SH-SY5Y (cell line): ENCODE measurements around the gene ABCG5.

Experiments
- GATA2 ChIP-seq: IDR thresholded peaks from 2 replicates; pipeline ENCODE4 v1.6.1; 2011; ENCODE audit warnings: mild to moderate bottlenecking, low read depth, low read length
- GATA3 ChIP-seq: IDR thresholded peaks from 2 replicates; pipeline ENCODE4 v1.6.1; 2011; ENCODE audit warnings: low read depth, mild to moderate bottlenecking, low read length, moderate library complexity

DNA sequence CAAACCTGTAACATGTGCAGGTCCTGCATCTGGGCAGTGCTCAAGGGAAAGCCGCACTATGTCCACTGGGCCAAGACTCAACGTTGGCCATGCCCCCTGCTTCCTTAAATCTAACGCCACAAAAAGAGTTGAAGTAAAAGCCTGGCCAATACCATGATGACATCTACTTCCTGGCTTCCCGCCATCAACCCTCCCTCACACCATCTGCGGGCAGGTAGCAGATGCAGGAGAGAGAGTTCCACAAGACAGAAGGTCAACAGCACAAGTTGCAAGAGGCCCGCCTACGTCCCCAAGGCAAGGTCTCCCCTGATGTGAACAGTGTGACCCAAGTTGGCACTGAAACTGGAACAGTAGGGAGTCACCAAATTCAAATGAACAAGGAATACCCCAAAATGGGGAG lies 48.5 kb upstream of the ABCG5 start:
- no peak for TF ChIP-seq GATA2
- no peak for TF ChIP-seq GATA3
